ENCODE measurements around the gene RNF13.
A peak's percentile ranks its signal among the peaks of the same experiment; 100 is the strongest.
"Not testable (repeated sequence)": the region's sequence is repeated elsewhere in the genome, so short reads cannot be mapped to it uniquely, and the experiment has no call there.

The RNF13 gene

DNA sequence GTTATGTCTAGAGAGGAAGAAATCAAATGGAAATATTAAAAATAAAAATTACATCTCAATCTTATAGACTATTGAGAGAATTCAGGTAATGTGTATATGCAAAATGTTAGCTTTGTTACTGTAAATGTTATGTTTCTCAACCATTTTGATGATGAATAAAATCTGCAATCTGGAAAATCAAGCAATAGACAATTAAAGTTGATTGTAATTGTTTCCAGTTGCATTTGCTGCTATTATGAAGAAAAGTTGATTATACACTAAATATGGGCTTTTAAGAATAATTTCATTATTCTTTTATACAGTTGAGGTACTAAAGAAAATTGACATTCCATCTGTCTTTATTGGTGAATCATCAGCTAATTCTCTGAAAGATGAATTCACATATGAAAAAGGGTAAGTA lies 88.8 kb downstream of the RNF13 start:
- DNase-seq: no peak

DNA sequence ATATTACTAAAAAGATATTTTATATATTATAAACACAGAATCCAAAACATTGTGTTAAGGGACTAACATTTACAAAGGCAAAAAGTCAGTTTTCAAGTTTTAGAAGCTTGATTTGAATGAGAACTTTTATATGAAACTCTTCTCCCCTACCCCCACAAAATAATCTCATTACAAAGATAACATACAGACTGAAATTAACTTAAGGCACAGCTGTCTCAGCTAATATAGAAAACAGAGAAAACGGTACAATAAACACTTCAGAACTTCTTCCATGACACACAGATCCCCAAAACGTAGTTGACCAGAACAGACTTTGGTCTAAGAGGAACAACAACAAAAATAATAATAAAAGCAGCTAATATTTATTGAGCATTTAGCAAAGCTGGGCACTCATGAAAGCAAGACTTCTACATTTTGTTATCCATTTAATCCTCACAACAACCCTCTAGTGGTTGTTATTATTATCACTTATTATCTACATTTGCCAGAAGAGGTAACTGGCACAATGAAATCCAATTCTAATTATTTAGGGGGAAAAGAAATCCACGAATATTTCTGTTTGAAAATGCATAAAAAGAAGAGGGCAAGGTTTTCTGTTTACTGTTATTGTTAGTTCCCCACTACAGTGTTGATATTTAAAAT lies 89.6 kb downstream of the RNF13 start:
- peak; percentile 46 to 52 for DNase-seq

DNA sequence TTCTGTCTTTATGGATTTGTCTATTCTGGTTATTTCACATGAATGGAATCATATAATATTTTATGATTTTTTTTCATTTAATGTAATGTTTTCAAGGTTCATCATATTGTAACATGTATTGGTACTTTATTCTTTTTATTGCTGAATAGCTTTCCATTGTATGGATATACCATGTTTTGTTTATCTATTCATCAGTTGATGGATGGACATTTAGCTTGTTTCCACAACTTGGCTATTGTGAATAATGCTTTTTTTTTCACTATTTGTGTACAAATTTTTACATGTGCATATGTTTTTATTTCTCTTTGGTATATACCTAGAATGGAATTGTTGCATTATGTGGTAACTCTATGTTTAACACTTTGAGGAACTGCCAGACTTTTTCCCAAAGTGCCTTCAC lies 93.0 kb downstream of the RNF13 start:
- DNase-seq: no peak

DNA sequence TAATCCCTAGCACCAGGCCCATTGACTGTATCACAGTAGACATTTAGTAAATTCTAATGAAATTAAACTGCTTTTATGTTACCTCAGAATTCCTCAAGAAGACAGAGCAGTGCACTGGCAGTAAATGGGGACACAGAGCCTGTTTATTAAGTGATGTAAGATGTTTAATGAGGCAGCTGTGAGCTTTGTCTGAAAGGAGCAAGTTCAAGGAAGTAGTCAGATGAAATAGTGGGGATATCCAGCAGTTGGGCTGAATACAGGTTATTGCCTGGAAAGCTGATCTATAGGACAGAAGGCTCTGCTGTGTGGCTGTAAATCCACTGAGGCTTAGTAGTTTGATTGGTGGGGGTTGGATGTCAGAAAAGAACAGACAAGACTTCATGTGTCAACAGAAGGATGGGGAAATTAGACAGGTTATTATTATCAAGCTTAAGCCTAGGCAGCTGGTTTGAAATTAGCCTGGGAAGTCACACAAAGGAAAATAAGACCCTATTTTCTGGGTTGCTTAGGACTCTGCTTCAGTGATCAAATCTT lies 95.5 kb downstream of the RNF13 start:
- no peak for DNase-seq

DNA sequence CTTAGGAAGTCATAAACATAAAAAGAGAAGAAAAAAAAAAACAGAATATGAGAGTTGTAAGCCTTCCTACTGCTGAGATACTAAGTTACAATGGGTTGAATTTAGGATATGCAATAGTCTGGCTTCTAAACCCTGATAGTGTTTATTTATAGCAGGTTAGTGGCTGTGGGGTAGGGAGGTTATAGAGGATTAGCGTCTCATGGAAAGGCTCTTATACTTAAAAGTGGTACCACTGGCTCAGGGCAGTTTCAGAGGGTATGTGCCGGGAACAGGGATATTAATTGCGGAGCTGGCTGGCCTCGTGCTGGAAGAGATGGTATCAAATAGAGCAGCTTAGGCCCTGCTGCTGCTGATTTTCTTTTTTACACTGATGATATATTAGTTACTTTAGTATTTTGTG lies 96.9 kb downstream of the RNF13 start:
- no peak for DNase-seq

DNA sequence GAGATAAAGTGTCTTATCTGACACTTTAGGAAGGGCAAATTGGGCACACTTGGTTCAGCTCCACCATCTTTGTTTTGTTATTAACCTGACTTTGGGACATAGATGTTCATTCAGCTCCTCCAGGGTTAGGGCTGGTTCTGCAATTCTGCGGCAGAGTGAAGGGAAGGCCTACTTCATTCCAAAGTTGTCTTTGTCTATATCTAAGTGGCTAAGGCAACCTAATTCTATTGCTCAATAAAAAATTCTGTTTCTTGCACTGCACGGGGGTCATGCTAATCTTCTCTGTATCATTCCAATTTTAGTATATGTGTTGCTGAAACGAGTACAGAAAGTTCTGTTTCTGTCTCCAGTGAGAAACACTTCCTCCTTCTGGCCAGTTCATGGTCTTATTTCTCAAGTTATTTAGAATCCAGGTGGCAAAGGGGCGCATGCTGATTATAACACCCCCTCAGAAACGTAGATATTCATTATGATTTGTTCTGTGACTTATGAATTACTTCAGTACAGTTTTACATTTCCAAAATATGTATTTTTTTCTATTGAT lies 104.2 kb downstream of the RNF13 start:
- no peak for DNase-seq

DNA sequence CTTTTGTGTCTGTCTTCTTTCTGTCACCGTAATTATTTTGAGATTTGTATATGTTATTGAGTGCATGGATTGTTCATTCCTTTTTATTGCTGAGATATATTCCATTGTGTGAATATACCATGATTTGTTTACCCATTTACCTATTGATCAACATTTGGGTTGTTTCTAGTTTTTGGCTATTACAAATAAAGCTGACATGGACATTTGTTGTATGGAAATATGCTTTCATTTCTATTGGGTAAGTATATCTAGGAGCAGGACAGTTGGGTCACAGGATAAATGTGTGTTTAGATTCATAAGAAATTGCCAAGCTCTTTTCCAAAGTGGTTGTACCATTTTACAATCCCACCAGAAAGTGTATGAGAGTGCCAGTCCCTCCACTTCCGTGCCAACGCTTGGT lies 106.5 kb downstream of the RNF13 start:
- DNase-seq: no peak

DNA sequence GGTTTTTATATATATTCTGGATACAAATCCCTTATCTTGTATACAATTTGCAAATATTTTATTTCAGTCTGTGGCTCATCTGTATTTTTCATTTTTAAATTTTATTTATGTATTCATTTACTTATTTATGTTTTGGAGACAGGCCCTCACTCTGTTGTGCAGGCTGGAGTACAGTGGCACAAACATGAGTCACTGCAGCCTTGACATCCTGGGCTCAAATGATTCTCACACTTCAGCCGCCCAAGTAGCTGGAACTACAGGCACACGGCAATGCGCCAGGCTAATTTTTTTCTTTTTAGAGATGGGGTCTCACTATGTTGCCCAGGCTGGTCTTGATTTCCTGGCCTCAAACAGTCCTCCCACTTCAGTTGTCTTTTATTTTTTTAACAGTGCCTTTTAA lies 107.1 kb downstream of the RNF13 start:
- DNase-seq: no peak

DNA sequence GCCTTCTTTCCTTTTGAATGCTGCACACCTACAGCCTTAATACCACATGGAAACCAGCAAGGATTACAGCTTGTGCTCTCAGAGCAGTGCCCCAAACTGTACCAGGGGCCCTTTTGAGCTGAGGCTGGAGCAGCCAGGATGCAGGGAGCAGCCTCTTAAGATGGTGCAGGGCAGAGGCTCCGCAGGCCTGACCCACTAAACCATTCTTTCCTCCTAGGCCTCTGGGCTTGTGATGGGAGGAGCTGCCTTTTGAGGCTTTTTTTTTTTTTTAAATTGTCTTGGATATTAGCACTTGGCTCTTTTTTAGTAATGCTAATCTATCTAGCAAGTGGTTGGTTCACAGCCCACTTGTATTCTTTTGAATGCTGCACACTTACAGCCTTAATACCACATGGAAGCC lies 120.0 kb downstream of the RNF13 start:
- DNase-seq: no peak

DNA sequence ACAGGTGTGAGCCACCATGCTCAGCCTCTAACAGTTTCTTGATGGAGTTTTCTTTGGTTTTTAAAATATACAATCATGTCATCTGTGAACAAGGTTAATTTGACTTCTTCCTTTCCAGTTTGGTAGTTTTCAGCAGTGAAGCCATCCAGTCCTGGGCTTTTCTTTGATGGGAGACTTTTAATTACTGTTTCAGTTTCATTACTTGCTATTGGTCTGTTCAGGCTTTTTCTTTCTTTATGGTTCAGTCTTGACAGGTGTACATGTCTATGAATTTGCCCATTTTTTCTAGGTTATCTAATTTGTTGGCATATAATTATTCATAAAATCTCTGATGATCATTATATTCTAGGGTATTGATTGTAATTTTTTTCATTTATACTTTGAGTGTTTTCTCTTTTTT lies 120.8 kb downstream of the RNF13 start:
- no peak for DNase-seq

DNA sequence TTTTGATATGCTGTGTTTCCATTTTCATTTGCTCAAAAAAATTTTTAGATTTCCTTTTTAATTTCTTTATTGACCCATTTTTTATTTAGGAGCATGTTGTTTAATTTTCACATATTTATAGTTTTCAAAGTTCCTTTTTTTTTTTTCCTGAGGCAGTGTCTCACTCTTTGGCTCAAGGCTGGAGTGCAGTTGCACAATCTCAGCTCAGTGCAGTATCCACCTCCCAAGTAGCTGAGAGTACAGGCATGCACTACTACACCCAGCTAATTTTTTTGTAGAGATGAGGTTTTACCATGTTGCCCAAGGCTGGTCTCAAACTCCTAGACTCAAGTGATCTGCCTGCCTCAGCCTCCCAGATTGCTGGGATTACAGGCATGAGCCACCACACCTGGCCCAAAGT lies 121.5 kb downstream of the RNF13 start:
- no peak for DNase-seq

DNA sequence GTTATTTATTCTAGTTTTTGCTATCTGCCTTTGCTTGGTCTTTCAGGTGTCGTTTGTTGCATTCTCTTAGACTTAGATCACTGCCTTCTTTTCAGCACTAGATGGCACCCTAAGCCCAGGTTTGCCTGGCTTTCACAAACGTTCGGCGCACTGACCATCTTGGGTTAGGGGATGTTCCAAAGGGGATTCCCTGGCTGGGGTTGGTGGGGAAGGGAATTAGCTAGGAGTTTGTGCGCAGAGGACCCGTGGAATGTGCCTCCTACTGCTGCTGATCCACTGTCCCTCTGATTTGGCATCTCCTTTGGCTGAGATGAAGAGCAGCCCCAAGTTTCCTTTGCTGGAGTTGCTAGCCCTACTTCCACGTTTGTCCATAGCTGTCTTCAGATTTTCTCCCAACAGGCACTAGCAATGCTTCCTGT lies 123.8 kb downstream of the RNF13 start:
- DNase-seq: peak; percentile 69 to 73

DNA sequence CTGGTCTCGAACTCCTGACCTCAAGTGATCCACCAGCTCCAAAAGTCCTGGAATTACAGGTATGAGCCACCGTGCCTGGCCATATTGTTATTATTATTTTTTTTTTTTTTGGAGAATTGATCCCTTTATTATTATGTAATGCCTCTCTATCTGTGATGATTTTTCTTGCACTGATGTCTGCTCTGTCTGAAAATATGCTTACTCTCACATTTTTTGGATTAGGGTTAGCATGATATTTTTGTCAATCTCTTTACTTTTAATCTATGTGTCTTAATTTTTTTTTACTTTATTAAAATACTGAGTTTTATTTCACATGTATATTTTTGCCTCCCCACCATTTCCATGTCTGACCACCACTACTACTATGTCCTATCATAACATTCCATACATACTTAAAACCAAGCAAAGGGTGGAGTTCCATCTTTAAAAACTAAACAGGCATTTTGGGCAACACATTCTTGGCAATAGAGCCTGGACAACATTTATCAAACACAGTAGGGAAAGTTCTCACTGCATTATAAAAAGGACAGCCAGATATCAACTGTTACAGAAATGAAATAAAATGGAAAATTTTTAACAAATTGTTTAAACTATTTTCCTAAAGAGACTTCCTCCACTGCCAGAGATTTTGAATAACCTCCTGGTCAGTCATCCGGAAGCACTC lies 125.5 kb downstream of the RNF13 start:
- DNase-seq: not testable (repeated sequence)

DNA sequence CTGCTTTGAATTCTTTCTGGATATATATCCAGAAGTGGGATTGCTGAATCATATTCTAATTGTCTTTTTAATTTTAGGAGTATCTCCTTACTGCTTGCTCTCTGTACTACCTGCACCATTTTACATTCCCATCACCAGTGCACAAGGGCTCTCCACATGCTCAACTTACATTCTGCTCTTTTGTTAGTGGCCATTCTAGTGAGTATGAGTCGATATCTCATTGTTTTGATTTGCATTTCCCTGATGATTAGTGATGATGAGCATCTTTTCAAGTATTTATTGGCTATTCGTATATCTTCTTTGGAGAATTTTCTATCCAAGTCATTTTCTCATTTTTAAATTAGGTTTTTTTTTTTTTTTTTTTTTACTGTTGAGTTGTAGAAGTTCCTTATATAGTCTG lies 128.2 kb downstream of the RNF13 start:
- DNase-seq: no peak

DNA sequence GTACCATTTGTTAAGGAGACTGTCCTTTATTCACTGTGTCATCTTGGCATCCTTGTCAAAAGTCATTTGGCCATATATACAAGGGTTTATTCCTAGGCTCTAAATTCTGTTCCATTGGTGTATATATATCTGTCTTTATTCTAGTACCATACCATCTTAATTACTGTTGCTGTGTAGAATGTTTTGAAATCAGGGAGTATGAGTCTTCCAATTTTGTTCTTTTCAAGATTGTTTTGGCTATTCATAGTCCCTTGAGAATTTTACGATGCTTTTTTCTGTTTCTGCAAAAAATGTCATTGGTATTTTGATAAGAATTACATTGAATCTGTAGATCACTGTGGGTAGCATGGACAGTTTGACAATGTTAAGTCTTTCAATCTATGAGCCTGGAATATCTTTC lies 128.9 kb downstream of the RNF13 start:
- no peak for DNase-seq

DNA sequence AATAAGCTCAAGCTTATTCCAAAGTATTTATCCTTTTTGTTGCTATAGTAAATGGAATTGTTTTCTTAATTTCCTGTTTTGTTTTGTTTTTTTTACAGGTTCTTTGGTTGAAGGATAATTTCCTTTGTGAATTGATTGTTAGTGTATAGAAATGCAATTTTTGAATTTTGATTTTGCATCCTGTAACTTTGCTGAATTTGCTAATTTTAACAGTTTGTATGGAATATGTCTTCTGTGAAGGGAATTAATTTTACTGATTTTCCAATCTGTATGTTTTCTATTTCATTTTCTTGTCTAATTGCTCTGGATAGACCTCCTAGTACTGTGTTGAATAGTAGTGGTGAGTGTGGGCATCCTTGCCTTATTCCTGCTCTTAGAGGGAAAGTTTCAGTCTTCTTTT lies 129.4 kb downstream of the RNF13 start:
- DNase-seq: no peak

DNA sequence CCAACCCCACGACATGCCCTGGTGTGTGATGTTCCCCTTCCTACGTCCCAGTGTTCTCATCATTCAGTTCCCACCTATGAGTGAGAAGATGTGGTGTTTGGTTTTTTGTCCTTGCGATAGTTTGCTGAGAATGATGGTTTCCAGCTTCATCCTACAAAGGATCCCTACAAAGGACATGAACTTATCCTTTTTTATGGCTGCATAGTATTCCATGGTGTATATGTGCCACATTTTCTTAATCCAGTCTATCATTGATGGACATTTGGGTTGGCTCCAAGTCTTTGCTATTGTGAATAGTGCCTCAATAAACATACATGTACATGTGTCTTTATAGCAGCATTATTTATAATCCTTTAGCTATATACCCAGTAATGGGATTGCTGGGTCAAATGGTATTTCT lies 131.0 kb downstream of the RNF13 start:
- DNase-seq: not testable (repeated sequence)

DNA sequence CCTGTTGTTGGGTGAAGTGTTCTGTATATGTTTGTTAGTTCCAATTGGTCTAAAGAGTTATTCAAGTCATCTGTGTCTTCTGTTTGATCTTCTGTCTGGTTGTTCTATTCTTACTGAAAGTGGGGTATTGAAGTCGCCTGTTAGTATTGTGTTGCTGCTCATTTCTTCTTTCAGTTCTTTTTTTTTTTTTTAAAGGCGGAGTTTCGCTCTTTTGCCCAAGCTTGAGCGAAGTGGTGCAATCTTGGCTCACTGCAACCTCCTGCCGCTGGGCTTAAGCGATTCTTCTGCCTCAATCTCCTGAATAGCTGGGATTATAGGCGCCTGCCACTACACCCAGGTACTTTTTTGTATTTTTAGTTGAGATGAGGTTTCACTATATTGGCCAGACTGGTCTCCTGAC lies 134.2 kb downstream of the RNF13 start:
- no peak for DNase-seq

DNA sequence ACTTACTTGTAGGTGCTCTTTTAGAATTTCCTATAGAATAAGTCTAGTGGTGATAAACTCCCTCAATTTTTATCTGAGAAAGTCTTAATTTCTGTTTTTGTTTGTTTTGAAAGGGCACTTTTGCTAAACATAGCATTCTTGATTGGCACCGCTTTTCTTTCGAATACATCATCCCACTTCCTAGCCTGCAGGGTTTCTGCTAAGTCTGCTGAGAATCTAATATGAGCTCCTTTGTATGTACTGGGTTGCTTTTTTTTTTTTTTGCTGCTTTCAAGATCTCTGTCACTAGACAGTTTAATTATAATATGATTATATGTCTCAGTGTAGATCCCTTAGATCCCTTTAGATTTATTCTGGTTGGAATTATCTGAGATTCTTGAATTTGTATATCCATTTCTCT lies 136.2 kb downstream of the RNF13 start:
- DNase-seq: no peak

DNA sequence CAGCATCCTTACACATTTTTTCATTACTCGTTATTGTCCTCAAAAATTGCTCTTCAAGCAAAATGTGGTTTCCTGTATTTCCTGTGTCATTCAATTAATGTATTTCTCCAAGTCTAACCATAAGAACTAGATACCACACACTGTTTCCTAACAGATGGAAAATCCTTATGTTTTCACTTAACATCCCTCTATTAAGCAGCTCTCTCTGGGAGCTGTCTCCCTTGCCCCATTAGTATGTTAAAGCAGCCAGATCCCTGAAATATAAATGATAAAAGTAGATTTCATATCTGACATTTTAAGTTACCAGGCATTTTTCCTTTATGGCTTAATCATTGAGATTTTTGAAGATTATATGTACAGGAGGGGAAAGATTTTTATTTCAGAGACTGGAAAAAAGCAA lies 141.8 kb downstream of the RNF13 start:
- DNase-seq: no peak

DNA sequence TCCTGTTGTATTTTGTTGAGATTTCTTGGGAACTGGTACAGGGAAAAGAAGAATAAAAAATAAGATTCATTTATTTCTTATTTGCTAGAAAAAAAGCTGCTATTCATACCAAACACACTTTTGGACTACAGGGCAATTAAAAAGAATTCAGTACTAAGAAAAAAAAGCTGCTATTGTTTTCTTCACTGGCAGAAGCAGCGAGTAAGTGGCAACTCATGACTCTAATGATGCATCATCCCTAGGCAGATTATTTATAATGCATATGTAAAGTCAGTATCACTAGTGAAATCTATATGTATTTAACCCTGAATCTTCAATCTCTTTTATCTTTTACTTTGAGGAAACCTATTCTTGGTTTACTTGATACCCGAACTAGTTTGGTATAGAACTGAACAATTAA lies 142.4 kb downstream of the RNF13 start:
- DNase-seq: no peak

DNA sequence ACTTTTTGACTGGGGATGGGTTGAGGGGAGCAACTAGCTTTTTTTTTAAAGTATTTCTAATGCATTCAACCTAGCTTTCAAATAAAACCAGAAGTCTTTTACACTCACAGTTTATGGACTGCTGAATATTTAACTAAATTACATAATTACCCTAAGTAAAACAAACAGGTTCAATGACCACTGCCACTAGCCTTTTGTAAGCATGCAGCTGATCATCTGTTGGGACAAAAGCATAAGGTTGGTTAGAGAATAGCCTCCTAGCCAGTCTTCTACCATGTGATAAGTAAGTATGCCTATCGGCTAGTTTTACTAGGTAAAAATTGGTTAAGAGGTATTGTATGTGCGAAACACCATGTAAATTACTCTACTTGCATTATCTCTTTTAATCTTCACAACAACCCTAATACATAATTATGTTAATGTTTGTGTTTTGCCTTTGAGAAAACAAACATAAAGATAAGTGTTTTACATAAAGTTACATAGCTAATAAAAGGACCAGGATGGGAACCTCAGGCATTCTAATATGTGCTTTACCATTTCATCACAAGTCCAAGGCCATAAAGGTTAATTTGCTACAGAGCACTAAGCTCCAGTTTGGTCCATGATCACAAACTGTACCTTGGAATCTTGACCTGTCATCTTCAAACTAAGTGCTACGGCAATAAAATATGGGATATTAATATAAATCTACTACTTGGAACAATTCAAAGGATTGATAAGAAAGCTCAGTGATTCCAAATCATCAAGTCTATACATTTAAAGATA lies 144.5 kb downstream of the RNF13 start:
- no peak for DNase-seq

DNA sequence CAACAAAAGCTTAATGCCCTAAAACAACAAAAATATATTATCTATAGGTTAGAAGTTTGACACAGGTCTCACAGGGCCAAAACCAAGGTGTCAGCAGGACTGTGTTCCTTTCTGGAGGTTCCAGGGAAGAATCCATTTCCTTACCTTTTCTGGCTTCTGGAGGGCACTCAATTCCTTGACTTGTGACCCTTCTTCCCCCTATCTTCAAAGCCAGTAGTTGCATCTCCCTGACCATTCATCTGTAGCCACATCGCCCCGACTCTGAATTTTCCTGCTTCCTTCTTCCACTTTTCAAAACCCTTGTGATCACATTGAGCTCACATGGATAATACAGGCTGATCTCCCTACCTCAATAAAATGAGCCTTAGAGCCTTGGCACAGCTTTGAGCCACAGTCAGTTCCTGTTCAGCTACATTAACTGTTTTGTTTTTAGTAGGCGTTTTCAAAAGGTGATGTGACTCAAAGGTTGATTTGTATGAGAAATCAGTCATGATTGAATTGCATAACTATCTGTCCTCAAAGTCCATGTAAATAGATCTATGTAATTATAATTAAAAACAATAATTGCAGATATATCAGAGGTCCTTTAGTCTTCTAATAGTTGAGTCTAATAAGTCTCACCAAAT lies 145.3 kb downstream of the RNF13 start:
- no peak for DNase-seq

Data from Kasumi-1 (cell line).